Stimulated activated CD4-positive, alpha-beta T cell treated with anti-CD3 and anti-CD28 coated beads, Interleukin-4, amount 100 ng/mL, for 24 hours (primary cell): ENCODE measurements around the gene PRM2.

Source experiments
- DNase-seq: peaks from one replicate; pipeline ENCODE4 v3.0.0-alpha.2; 2020

Gene PRM2

GRCh38 chr16:11242658-11243057 is 33.6 kb downstream of the PRM2 start:
- DNase-seq: no peak

DNA sequence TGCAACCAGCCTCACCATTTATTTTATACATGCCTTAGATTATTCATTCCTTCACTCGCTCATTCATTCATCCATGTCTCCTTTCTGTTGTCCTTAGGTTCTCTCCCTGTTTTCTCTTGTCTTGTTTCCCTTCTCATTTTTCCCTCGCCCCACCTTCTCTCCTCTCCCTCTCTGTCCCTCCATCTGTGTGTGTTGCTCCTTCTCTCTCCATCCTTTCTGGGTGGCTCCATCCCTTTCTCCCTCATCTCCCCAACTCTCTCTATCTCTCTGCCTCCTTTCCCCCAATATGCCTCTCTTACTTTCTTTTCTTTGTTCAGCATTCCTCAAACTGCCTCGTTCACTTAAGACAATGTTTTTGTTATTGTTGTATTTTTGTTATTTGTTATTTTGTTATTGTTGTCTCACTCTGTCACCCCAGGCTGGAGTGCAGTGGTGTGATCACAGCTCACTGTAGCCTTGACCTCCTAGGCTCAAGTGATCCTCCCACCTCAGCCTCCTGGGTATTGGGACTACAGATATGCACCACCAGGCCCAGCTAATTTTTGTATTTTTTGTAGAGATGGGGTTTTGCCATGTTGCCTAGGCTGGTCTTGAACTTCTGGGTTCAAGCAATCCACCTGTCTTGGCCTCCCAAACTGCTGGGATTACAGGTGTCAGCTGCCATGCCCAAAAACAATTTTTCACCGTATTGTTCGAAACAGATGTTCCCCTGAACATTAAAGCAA is 34.6 kb downstream of the PRM2 start:
- DNase-seq: no peak

DNA sequence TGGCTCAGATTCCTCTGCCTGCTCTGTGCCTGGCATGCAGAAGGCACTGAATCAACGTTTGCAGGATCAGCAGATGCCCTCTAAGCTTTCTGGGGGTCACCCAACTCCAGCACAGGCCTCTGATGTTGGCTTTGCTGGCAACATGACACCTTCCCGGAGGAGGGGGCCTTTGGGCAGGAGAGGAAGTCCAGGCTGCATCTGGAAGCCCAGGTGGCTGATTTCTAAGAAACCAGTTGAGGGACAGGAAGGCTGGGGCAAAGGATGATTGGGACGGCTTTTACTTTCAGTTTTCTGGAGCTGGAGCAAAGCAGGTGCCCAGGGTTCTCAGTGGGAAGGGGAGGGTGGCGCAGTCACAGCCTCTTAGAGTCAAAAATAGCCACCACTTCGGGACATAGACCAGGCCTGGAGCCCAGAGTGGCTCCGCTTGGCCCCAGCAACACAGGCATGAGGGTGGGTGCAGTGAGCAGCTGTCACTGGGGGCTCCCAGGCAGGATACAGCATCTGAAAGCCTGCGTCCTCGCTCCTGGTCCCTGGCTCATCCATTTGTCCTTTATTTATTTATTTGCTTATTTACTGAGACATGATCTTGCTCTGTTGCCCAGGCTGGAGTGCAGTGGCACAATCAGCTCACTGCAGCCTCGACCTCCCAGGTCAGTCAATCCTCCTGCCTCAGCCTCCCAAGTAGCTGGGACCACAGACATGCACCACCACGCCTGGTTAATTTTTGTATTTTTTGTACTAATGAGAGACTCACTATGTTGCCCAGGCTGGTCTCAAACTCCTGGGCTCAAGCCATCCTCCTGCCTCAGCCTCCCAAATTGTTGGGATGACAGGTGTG is 35.4 kb downstream of the PRM2 start:
- no peak for DNase-seq

DNA sequence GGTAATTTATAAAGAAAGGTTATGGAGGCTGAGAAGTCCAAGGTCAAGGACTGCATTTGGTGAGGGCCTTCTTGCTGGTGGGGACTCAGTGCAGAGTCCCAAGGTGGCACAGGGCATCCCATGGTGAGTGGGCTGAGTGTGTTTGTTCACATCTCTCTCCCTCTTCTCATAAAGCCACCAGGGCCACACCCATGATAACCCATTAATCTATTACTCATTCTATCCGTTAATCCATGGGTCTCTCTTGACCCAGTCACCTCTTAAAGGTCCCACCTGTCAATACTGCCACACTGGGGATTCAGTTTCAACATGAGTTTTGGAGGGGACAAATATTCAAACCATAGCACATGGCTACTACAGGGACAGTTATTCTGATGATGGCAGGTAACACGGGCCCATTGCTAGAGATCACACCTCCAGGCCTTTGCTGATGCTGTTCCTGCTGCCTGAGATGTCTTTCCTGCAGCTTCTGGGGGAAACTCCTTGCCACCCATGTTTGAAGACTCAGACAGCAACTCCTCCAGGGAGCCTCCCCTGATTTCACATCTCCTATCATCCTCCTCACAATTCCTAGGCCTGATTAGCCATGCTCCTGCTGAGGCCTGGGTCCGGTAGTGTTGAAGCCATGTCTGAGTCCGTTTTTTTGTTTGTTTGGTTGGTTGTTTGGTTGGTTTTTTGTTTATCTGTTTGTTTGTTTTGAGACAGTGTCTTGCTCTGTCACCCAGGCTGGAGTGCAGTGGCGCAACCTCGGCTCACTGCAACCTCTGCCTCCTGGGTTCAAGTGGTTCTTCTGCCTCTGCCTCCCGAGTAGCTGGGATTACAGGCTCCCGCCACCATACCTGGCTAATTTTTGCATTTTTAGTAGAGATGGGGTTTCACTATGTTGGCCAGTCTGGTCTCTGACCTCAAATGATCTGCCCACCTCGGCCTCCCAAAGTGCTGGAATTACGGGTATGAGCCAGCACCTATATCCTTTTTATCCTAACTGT is 36.3 kb downstream of the PRM2 start:
- DNase-seq: no peak

GRCh38 chr16:11238272-11239202 is 37.7 kb downstream of the PRM2 start:
- DNase-seq: no peak

GRCh38 chr16:11236461-11237254 is 39.6 kb downstream of the PRM2 start:
- no peak for DNase-seq

DNA sequence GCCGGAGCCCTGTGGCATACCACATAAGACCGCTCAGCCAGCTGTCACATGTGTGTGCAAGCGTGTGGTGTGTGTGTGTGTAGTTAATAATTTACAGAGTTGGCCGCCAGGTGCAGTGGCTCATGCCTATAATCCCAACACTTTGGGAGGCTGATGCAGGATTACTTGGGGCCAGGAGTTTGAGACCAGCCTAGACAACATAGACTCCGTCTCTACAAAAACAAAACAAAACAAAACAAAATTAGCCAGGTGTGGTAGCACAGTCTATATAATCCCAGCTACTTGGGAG is 40.6 kb downstream of the PRM2 start:
- no peak for DNase-seq

- DNase-seq: no peak
These were observed 41.2 kb downstream of the PRM2 start for GRCh38 chr16:11234884-11235702.

DNA sequence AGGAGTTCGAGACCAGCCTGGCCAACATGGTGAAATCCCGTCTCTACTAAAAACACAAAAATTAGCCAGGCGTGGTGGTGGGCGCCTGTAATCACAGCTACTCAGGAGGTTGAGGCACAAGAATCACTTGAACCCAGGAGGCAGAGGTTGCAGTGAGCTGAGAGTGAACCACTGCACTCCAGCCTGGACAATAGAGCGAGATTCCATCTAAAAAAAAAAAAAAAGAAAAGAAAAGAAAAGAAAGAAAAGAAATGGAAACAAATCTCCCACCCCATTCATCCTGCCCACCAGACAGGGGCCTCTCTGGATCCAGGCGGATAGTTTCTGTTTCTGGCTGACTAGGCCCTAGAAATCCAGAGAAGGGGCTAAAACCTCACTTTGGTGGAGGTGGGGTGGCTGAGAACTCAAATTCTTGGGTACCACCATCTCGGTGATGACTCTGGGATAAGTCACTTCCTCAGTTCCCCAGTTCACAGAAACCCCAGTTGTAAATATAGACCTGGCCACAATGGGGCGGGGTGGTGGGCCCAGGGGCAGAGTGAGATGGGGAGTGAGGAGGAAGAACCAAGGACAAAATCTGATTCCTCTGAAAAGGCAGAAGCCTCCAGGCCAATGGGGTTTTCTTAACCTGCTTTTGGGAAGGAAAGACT is 42.4 kb downstream of the PRM2 start:
- DNase-seq: peak; percentile 84

DNA sequence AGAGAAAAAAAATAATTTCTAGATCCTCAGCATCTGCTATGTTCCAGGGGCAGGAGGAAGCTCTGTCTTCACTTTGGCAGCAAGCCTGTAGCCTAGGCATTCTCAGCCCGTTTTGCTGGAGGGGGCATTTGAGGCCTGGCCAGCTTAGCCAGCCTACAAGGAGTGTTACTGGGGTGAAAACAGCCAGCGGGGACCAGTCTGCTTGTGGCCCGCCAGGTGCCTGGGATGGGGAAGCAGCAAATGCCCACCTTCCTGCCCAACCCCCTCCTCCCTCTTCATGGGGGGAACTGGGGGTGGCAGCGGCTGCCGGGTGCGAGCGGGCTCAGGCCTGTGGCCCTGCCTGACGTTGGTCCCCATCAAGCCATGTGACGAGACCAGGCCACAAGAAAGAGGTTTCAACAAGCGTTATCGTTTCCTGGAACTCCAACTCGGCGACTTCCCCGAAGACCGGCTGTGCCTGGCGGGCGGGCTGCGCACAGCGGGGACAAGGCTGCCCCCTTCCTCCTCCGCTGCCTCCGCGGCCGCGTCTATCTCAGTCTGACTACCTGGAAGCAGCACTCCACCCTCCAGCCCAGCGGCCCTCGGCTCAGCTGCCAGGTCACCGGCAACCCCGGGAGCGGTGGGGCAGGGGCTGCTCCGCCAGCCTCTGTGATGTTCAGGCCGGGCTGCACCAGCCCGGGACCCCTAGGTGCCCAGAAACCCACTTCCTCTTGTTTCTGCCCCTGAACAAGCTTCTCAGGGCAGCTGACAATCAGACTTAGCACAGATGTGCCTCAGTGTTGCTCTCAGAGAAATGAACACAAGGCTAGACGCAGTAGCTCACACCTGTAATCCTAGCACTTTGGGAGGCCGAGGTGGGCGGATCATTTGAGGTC is 43.2 kb downstream of the PRM2 start:
- DNase-seq: peak; percentile 89

DNA sequence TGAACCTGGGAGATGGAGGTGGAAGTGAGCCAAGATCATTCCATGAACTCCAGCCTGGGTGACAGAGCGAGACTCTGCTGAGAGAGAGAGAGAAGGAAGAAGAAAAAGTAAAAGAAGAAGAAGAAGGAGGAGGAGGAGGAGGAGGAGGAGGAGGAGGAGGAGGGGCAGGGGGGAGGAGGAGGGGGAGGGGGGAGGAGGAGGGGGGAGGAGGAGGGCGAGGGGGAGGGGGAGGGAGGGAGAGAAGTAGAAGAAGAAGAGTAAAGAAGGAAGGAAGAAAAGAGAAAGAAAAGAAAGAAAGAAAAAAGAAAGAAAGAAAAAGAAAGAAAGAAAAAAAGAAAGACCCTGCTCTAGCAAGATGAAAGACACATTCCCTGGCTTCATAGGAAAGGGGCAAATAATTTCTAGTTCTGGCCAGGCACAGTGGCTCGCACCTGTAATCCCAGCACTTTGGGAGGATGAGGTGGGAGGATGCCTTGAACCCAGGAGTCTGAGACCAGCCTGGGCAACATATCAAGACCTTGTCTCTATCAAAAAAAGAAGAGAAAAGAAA is 43.9 kb downstream of the PRM2 start:
- no peak for DNase-seq

DNA sequence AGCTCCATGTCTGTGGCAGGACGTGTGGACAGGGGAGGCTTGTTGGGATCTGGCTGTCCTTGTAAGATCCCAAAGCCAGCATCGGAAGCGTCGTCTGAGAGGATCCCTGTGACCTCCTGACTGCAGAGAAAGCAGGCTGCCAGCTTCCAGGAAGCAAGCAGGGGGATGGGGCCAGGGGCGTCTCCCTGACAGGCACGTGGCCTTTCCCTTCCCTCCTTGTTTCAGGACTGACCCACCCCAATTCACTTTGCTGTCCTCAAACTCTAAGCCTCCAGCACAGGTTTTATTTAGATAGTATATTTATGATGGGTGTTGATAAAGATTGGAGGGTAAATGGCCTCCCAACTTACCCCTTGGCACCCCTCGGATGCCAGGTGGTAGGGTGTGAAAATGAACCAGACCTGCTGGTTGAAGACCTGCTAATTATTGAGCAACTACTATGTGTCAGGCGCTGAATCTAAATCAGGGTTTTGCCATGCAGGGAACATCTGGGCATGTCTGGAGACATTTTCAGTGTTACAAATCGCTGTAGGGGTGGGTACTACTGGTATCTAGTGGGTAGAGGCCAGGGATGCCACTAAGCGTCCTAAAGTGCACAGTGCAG is 44.8 kb downstream of the PRM2 start:
- no peak for DNase-seq

DNA sequence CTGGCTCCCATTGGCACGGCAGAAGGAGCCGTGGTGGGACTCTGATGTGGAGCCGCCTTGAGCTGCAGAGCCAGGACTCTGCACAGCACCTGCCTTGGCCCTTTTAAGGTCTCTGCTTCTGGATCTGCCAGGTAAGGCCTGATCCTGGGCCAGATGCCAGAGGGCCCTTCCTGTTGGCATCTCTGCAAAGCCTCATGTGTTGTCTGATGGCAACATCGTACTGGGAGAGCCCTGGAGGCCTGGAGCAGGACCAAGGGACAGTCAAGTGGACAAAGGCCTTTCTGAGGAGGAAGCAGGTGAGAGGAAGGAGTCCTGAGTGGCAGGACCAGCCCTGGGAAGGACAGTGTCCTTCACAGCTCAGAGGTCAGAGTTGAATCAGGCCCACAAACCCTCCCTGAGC is 46.4 kb downstream of the PRM2 start:
- no peak for DNase-seq

GRCh38 chr16:11229432-11229831 is 46.8 kb downstream of the PRM2 start:
- DNase-seq: no peak

GRCh38 chr16:11225677-11226549 is 50.4 kb downstream of the PRM2 start:
- no peak for DNase-seq
